Glutamatergic neuron (in vitro differentiated cells): ENCODE results near the gene BTK. TPM values are rescaled to one million over a fixed set of nuclear protein-coding genes. Genes with fewer than 3 reads are reported as not detected.

Source experiments
- DNase-seq: peaks from one replicate; pipeline ENCODE4 v3.0.0; 2022
- H3K27ac Mint-ChIP-seq: one replicate; pipeline ENCODE4 v1.8.0; 2020; ENCODE audit warnings: mild to moderate bottlenecking, mixed read lengths, inconsistent platforms; ENCODE audit not compliant: unreplicated experiment
- H3K27me3 Mint-ChIP-seq: one replicate; pipeline ENCODE4 v1.8.0; 2020; ENCODE audit warnings: mild to moderate bottlenecking, moderate library complexity, mixed read lengths, inconsistent platforms; ENCODE audit not compliant: unreplicated experiment
- H3K36me3 Mint-ChIP-seq: one replicate; pipeline ENCODE4 v1.8.0; 2020; ENCODE audit warnings: mild to moderate bottlenecking, mixed read lengths, inconsistent platforms; ENCODE audit not compliant: unreplicated experiment
- H3K4me1 Mint-ChIP-seq: one replicate; pipeline ENCODE4 v1.8.0; 2020; ENCODE audit warnings: mild to moderate bottlenecking, low read depth, mixed read lengths, inconsistent platforms; ENCODE audit not compliant: unreplicated experiment
- H3K4me3 Mint-ChIP-seq: one replicate; pipeline ENCODE4 v1.8.0; 2020; ENCODE audit warnings: mild to moderate bottlenecking, mixed read lengths, inconsistent platforms; ENCODE audit not compliant: unreplicated experiment
- H3K9me3 Mint-ChIP-seq: one replicate; pipeline ENCODE4 v1.8.0; 2020; ENCODE audit warnings: mild to moderate bottlenecking, moderate library complexity, mixed read lengths, inconsistent platforms; ENCODE audit not compliant: unreplicated experiment
- CTCF ChIP-seq: fragments of 200-600 bp; sonication (generic); IDR thresholded peaks from one replicate; pipeline ENCODE4 v1.5.0; 2021; ENCODE audit not compliant: partially characterized antibody, unreplicated experiment
- total RNA-seq: library from RNA; stranded (reverse); fragmentation: NEBNext Ultra II Directional; extraction: Animal tissue kit (Norgen Biotek cat#: 25700); gene quantifications from one replicate; pipeline ENCODE4 v1.2.1, GENCODE V29; 2021; ENCODE audit not compliant: unreplicated experiment

The BTK gene
- total RNA-seq, 1 donor from 2014 or later = 1.1 TPM

DNA sequence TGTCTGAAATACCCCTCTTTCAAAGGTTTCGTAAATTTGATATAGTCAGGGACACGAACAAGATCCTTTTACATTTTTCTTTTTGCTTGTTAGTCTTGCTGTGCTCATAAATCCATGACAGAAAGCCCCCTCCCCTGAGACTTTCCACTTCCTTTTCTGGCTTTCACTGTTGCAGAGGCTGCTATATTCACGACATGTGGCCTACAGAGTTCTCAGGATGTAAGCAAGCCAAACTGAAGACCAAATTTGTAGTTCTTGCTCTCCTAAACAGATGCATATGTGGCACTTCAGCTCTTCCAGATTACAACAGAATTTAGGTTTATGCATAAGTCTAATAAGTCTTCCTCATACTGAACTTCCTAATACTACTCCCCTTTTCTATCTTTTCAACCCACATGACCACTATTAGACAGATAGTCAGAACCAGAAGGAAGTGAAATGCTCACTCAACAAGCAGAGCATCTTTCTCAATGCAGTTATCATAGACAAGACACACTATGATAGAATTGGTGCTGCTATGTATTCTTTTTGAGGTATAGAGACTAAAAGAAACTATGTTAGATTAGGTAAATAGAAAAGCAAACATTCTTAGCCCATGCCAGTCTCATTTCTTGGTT is 15.0 kb downstream of the BTK start:
- Mint-ChIP-seq H3K27me3 (no peaks in the 10 kb centered on the region), H3K4me1 (peaks cover 5% of the 10 kb centered on the region), H3K36me3 (no peaks in the 10 kb centered on the region), H3K9me3 (no peaks in the 10 kb centered on the region), H3K27ac (no peak overlapping the region), H3K4me3 (no peak overlapping the region)
- no peak for DNase-seq
- TF ChIP-seq CTCF = no peak

DNA sequence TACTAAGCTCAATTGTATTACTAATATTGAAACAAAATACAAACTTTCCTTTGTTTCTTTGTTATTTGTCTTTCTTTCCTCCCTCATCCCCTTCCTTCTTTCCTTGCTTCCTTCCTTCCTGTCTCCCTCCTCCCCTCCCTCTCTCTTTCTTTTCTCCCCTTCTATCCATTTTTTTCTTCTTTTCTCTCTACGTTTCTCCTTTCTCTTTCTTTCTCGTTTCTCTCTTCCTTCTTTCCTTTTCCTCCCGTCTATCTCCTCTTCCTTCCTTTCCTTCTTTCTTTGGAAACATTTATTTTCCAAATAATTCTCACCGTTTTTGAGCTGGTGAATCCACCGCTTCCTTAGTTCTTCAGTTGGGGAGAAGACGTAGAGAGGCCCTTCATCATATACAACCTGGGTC is 16.3 kb downstream of the BTK start:
- H3K27ac Mint-ChIP-seq = no peak overlapping the region
- DNase-seq = no peak
- H3K36me3 Mint-ChIP-seq = no peaks in the 10 kb centered on the region
- no peak overlapping the region for H3K4me3 Mint-ChIP-seq
- no peaks in the 10 kb centered on the region for H3K9me3 Mint-ChIP-seq
- H3K4me1 Mint-ChIP-seq = peaks cover 5% of the 10 kb centered on the region
- no peaks in the 10 kb centered on the region for H3K27me3 Mint-ChIP-seq
- no peak for TF ChIP-seq CTCF

- Mint-ChIP-seq H3K9me3 (no peaks in the 10 kb centered on the region), H3K4me1 (peaks cover 5% of the 10 kb centered on the region), H3K4me3 (no peak overlapping the region), H3K27ac (no peak overlapping the region), H3K36me3 (no peaks in the 10 kb centered on the region), H3K27me3 (no peaks in the 10 kb centered on the region)
- TF ChIP-seq CTCF = no peak
- no peak for DNase-seq
Observed at GRCh38 chrX:101368800-101369199, 17.2 kb downstream of the BTK start.

DNA sequence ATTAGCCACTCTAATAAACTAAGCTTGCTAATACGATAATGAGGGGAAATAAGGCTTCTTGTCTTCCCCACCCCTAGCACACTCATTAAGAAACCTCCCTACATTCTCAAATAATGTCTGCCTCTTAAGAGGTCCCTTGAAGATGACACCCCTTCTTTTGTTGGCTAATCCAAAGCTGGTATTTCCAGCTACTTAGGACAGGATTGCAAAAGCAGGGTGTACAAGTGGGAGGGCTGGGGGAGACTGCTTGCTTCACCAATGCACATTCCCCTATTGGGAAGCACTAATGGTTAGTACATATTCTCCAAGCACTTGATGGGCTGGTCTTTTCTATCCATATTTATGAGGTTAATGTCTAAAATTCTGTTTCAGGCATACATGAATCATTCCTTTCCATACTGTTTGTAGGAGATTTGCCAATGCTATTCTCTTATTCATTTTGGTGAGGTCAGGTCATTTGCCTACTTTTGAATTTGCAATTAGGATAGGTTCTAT is 20.6 kb downstream of the BTK start:
- no peak for TF ChIP-seq CTCF

GRCh38 chrX:101362757-101363156 is 23.2 kb downstream of the BTK start:
- no peak for DNase-seq
- Mint-ChIP-seq H3K4me1 (no peaks in the 10 kb centered on the region), H3K9me3 (no peaks in the 10 kb centered on the region), H3K4me3 (no peak overlapping the region), H3K27me3 (peaks cover 4% of the 10 kb centered on the region), H3K36me3 (no peaks in the 10 kb centered on the region), H3K27ac (no peak overlapping the region)
- no peak for TF ChIP-seq CTCF

More for the DNA sequence above, 20.6 kb downstream of the BTK start:
- Mint-ChIP-seq H3K9me3 (no peaks in the 10 kb centered on the region), H3K27ac (no peak overlapping the region), H3K4me3 (no peak overlapping the region), H3K27me3 (peaks cover 4% of the 10 kb centered on the region), H3K4me1 (no peaks in the 10 kb centered on the region), H3K36me3 (no peaks in the 10 kb centered on the region)
- no peak for DNase-seq
